Measurements from ENCODE around the gene HELZ2. TPM values are rescaled to one million over a fixed set of nuclear protein-coding genes. Genes with fewer than 3 reads are reported as not detected.

The HELZ2 gene
- total and polyA plus RNA-seq, 2 experiments from 2014 or later: 5.2 to 48.9 TPM

- TF ChIP-seq JUNB (IDR thresholded peaks at IDR 0.05; ENCODE audit: unreplicated experiment) (no peak), CREB1 (CRISPR knock-in tag; IDR thresholded peaks at IDR 0.05; ENCODE audit: low read depth) (no peak), CTCF (conservative IDR thresholded peaks at IDR 0.05; ENCODE audit: low read depth in 2 of 2) (no peak)
- 0 out of 2 replicates have a peak, but pooled peaks cover 2% of the 10 kb centered on the region for H3F3A ChIP-seq (replicated peaks; ENCODE audit: low read depth)
- no peaks in the 10 kb centered on the region for H4K20me1 ChIP-seq (replicated peaks; ENCODE audit: insufficient read depth)
- peaks cover 8% of the 10 kb centered on the region for H3K27me3 Mint-ChIP-seq (ENCODE audit: insufficient read depth, low read depth, poor library complexity)
- H3K4me2 ChIP-seq: no peak overlapping the region
- H2AFZ ChIP-seq: no peak overlapping the region
- H3K27ac Mint-ChIP-seq: no peak overlapping the region; the same call in 1 of the 2 replicates
- DNase-seq (ENCODE audit: low spot score) (no peak), ATAC-seq (no peak)
- H3K9me2 ChIP-seq (ENCODE audit: insufficient read depth): no peaks in the 10 kb centered on the region
- H3K36me3 ChIP-seq (ENCODE audit: insufficient read depth): no peaks in the 10 kb centered on the region
- no peak overlapping the region for H3K4me3 ChIP-seq
- no peaks in the 10 kb centered on the region; the same call in 2 of the 3 replicates for H3K4me1 Mint-ChIP-seq
- H3K27me3 ChIP-seq (ENCODE audit: insufficient read depth): no peaks in the 10 kb centered on the region
- no peak overlapping the region for H3K4me3 Mint-ChIP-seq
- H3K4me1 ChIP-seq (ENCODE audit: insufficient read depth): no peaks in the 10 kb centered on the region
- no peaks in the 10 kb centered on the region for H3K79me2 ChIP-seq (replicated peaks; ENCODE audit: insufficient read depth)
- no peak overlapping the region for H3K27ac ChIP-seq (ENCODE audit: low read depth)
- H3K9me3 Mint-ChIP-seq: no peaks in the 10 kb centered on the region
- peaks cover 8% of the 10 kb centered on the region for H3K36me3 Mint-ChIP-seq (ENCODE audit: low read depth)
Measured at GRCh38 chr20:63585616-63586565, 11.9 kb upstream of the HELZ2 start.

- no peaks in the 10 kb centered on the region for H3K36me3 ChIP-seq (ENCODE audit: insufficient read depth)
- 0 out of 2 replicates have a peak overlapping the region, but pooled peaks have one; percentile 3 for H3K27ac Mint-ChIP-seq
- H3K27ac ChIP-seq (ENCODE audit: low read depth): 0 out of 2 replicates have a peak overlapping the region, but pooled peaks have one; percentile 50
- peak overlapping the region; percentile 84; the same call in 1 of the 2 replicates for H2AFZ ChIP-seq
- H3K4me3 Mint-ChIP-seq: no peak overlapping the region
- H3K4me3 ChIP-seq: no peak overlapping the region
- no peak overlapping the region for H3K4me2 ChIP-seq
- H3F3A ChIP-seq (replicated peaks; ENCODE audit: low read depth): no peaks in the 10 kb centered on the region
- no peaks in the 10 kb centered on the region for H3K9me2 ChIP-seq (ENCODE audit: insufficient read depth)
- no peaks in the 10 kb centered on the region for H3K4me1 ChIP-seq (ENCODE audit: insufficient read depth)
- H3K27me3 ChIP-seq (ENCODE audit: insufficient read depth): no peaks in the 10 kb centered on the region
- H3K4me1 Mint-ChIP-seq: no peaks in the 10 kb centered on the region; the same call in 2 of the 3 replicates
- H3K9me3 Mint-ChIP-seq: no peaks in the 10 kb centered on the region
- H3K36me3 Mint-ChIP-seq (ENCODE audit: low read depth): no peaks in the 10 kb centered on the region
- no peaks in the 10 kb centered on the region for H3K79me2 ChIP-seq (replicated peaks; ENCODE audit: insufficient read depth)
- no peaks in the 10 kb centered on the region for H4K20me1 ChIP-seq (replicated peaks; ENCODE audit: insufficient read depth)
- H3K27me3 Mint-ChIP-seq (ENCODE audit: insufficient read depth, low read depth, poor library complexity): peaks cover 8% of the 10 kb centered on the region
- DNase-seq (ENCODE audit: low spot score) (no peak), ATAC-seq (no peak)
- no peak for TF ChIP-seq EZH2 (IDR thresholded peaks at IDR 0.05; ENCODE audit: low read depth, unreplicated experiment)
- no peak for TF ChIP-seq STAT1 (IDR thresholded peaks at IDR 0.05; ENCODE audit: unreplicated experiment)
- TF ChIP-seq, protein P1, sequence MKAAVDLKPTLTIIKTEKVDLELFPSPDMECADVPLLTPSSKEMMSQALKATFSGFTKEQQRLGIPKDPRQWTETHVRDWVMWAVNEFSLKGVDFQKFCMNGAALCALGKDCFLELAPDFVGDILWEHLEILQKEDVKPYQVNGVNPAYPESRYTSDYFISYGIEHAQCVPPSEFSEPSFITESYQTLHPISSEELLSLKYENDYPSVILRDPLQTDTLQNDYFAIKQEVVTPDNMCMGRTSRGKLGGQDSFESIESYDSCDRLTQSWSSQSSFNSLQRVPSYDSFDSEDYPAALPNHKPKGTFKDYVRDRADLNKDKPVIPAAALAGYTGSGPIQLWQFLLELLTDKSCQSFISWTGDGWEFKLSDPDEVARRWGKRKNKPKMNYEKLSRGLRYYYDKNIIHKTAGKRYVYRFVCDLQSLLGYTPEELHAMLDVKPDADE (IDR thresholded peaks at IDR 0.05): no peak
- TF ChIP-seq CTCF (conservative IDR thresholded peaks at IDR 0.05; ENCODE audit: low read depth in 2 of 2): no peak
- TF ChIP-seq NANOG (IDR thresholded peaks at IDR 0.05; ENCODE audit: borderline replicate concordance): no peak
- TF ChIP-seq ZNF114 (CRISPR knock-in tag; IDR thresholded peaks at IDR 0.05): no peak
- no peak for TF ChIP-seq CREB1 (CRISPR knock-in tag; IDR thresholded peaks at IDR 0.05; ENCODE audit: low read depth)
- TF ChIP-seq POLR2AphosphoS5 (IDR thresholded peaks at IDR 0.05; ENCODE audit: low read depth): no peak
- no peak for TF ChIP-seq EZH2phosphoT487 (IDR thresholded peaks at IDR 0.05; ENCODE audit: unreplicated experiment)
- TF ChIP-seq, protein P2, sequence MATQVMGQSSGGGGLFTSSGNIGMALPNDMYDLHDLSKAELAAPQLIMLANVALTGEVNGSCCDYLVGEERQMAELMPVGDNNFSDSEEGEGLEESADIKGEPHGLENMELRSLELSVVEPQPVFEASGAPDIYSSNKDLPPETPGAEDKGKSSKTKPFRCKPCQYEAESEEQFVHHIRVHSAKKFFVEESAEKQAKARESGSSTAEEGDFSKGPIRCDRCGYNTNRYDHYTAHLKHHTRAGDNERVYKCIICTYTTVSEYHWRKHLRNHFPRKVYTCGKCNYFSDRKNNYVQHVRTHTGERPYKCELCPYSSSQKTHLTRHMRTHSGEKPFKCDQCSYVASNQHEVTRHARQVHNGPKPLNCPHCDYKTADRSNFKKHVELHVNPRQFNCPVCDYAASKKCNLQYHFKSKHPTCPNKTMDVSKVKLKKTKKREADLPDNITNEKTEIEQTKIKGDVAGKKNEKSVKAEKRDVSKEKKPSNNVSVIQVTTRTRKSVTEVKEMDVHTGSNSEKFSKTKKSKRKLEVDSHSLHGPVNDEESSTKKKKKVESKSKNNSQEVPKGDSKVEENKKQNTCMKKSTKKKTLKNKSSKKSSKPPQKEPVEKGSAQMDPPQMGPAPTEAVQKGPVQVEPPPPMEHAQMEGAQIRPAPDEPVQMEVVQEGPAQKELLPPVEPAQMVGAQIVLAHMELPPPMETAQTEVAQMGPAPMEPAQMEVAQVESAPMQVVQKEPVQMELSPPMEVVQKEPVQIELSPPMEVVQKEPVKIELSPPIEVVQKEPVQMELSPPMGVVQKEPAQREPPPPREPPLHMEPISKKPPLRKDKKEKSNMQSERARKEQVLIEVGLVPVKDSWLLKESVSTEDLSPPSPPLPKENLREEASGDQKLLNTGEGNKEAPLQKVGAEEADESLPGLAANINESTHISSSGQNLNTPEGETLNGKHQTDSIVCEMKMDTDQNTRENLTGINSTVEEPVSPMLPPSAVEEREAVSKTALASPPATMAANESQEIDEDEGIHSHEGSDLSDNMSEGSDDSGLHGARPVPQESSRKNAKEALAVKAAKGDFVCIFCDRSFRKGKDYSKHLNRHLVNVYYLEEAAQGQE (IDR thresholded peaks at IDR 0.05; ENCODE audit: unreplicated experiment): no peak
Measured at GRCh38 chr20:63582382-63583063, 8.5 kb upstream of the HELZ2 start.
